ENCODE results near the gene KLHL17.
A peak's percentile ranks its signal among the peaks of the same experiment; 100 is the strongest.

DNA sequence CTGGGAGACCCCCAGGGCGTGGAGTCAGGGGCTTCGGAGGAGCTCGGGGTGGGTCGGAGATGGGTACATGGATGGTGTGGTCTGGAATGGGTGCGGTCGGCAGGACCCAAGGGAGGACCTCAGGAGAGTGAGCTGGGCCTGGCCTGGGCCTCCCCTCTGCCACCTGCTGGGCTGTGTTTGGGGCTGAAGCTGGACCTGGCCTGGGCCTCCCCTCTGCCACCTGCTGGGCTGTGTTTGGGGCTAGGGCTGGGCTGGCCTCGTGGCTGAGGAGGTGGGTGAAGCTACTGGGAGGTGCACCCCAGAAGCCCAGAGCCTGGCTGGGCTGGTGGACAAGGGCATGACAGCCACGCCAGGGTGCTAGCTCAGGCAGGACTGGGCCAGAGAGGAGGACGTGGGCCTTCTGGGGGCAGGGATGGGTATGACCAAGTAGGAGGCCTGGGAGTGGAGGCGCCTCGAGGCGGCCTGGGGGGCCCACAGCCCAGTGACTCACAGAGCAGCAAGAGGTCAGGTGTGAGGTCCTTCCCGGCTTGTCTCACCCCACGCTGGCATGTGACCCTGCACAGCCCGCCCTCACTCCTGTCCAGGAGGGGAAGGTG is 22.2 kb upstream of the KLHL17 start:
- TF ChIP-seq, protein P1, sequence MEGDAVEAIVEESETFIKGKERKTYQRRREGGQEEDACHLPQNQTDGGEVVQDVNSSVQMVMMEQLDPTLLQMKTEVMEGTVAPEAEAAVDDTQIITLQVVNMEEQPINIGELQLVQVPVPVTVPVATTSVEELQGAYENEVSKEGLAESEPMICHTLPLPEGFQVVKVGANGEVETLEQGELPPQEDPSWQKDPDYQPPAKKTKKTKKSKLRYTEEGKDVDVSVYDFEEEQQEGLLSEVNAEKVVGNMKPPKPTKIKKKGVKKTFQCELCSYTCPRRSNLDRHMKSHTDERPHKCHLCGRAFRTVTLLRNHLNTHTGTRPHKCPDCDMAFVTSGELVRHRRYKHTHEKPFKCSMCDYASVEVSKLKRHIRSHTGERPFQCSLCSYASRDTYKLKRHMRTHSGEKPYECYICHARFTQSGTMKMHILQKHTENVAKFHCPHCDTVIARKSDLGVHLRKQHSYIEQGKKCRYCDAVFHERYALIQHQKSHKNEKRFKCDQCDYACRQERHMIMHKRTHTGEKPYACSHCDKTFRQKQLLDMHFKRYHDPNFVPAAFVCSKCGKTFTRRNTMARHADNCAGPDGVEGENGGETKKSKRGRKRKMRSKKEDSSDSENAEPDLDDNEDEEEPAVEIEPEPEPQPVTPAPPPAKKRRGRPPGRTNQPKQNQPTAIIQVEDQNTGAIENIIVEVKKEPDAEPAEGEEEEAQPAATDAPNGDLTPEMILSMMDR (IDR thresholded peaks at IDR 0.05) = peak; percentile 49
- TF ChIP-seq EHMT2 (IDR thresholded peaks at IDR 0.05; ENCODE audit: low read depth) (no peak), EP300 (IDR thresholded peaks at IDR 0.05) (peak; percentile 55 to 61; a peak in 3 of 5 replicates), HDAC2 (IDR thresholded peaks at IDR 0.05) (no peak), CBX8 (IDR thresholded peaks at IDR 0.05) (no peak), RARB (CRISPR knock-in tag; IDR thresholded peaks at IDR 0.05) (peak; percentile 31; the same call in 1 of the 2 replicates), CEBPB (IDR thresholded peaks at IDR 0.05) (no peak), HOXB13 (CRISPR knock-in tag; IDR thresholded peaks at IDR 0.05; ENCODE audit: low read depth) (no peak)
